Testis (tissue), 2 donors: ENCODE data around the gene KHDRBS2.

Experiments used
- POLR2A ChIP-seq: fragments of 450-650 bp; IDR thresholded peaks from one replicate; pipeline ENCODE4 v1.6.1; 2017; ENCODE audit warnings: antibody characterized with exemption, mild to moderate bottlenecking, moderate library complexity
- TF ChIP-seq, protein P1 (sequence below), 3 experiments: fragments of 450-650 bp in 2 of 3; fragments of 200-600 bp in 1 of 3; sonication (generic) in 1 of 3; IDR thresholded peaks; one replicate each; pipeline ENCODE4 v1.5.1; 2016 to 2019; ENCODE audit warnings: antibody characterized with exemption in 3 of 3, mild to moderate bottlenecking in 2 of 3, moderate library complexity in 1 of 3

DNA sequence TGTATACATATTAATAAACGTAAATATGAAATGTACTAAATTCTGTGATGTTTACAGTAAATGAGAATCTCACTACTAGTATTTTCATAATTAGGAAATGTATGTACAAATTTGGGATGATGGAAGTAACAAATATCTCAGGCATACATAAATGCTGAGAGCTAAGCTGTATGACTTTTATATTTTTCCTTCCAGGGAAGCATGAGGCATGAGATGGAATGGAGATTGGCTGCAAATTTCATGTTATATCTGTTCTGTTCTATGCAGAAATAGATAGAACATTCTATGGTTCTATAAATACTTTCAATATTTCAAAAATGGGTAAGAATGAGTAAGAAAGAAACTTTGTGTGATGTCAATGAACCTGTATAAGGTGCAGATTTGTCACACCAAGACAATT is 335.2 kb downstream of the KHDRBS2 start:
- TF ChIP-seq POLR2A: no peak
- TF ChIP-seq, protein P1, sequence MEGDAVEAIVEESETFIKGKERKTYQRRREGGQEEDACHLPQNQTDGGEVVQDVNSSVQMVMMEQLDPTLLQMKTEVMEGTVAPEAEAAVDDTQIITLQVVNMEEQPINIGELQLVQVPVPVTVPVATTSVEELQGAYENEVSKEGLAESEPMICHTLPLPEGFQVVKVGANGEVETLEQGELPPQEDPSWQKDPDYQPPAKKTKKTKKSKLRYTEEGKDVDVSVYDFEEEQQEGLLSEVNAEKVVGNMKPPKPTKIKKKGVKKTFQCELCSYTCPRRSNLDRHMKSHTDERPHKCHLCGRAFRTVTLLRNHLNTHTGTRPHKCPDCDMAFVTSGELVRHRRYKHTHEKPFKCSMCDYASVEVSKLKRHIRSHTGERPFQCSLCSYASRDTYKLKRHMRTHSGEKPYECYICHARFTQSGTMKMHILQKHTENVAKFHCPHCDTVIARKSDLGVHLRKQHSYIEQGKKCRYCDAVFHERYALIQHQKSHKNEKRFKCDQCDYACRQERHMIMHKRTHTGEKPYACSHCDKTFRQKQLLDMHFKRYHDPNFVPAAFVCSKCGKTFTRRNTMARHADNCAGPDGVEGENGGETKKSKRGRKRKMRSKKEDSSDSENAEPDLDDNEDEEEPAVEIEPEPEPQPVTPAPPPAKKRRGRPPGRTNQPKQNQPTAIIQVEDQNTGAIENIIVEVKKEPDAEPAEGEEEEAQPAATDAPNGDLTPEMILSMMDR (IDR thresholded peaks at IDR 0.05): no peak
